HepG2 (cell line): ENCODE results near the gene TBCCD1. TPM values are rescaled to one million over a fixed set of nuclear protein-coding genes. Genes with fewer than 3 reads are reported as not detected.

Source experiments
- polyA plus RNA-seq, 8 experiments: library from polyadenylated mRNA; depleted of rRNA in 3 of 8; stranded (reverse) in 7 of 8; unstranded in 1 of 8; fragments of >200 nt; fragmentation: Illumina TruSeq in 4 of 8; extraction: Trizol in 4 of 8; gene quantifications; 2 replicates each; pipeline versions ENCODE4 v1.2.1 to v1.2.3, GENCODE V29; 2011 to 2016; ENCODE audit warnings: low read depth in 4 of 8, missing spikeins in 1 of 8, mixed read lengths in 1 of 8; ENCODE audit not compliant: insufficient read depth in 1 of 8
- total RNA-seq, 5 experiments: library from RNA; depleted of rRNA; stranded (reverse); fragments of >200 nt; fragmentation: Illumina TruSeq; extraction: Trizol; gene quantifications; 2 replicates each; pipeline ENCODE4 v1.2.3, GENCODE V29; 2016; ENCODE audit warnings: low read depth in 1 of 5

TBCCD1 gene
- total and polyA plus RNA-seq, 2 of the 13 experiments (the other 11 are each of a cell fraction or from before 2014, with no cell fraction given), result 13.6 to 16.2 TPM

Other genes starting within 250 kb of the TBCCD1 start
- 6.2 and 10.2 TPM in 2 replicates for gene DGKG, start 205.1 kb downstream of the TBCCD1 start, total RNA-seq (2016; rRNA removed; fragmentation: Illumina TruSeq; extraction: Trizol)
- 3.1 and 3.8 TPM in 2 replicates for gene DGKG, start 205.1 kb downstream of the TBCCD1 start, polyA plus RNA-seq (2011; rRNA removed)
- gene CRYGS, start 23.0 kb downstream of the TBCCD1 start, total RNA-seq (2016; rRNA removed; fragmentation: Illumina TruSeq; extraction: Trizol), result 0.22 and 2.1 TPM in 2 replicates
- 6.7 TPM in 2 replicates for gene CRYGS, start 23.0 kb downstream of the TBCCD1 start, polyA plus RNA-seq (2011; rRNA removed)
- gene DNAJB11, start 3.4 kb upstream of the TBCCD1 start, total RNA-seq (2016; rRNA removed; fragmentation: Illumina TruSeq; extraction: Trizol), result 62.5 and 132 TPM in 2 replicates
- 33.1 and 41.0 TPM in 2 replicates for gene DNAJB11, start 3.4 kb upstream of the TBCCD1 start, polyA plus RNA-seq (2011; rRNA removed)
- gene AHSG, start 45.7 kb upstream of the TBCCD1 start, total RNA-seq (2016; rRNA removed; fragmentation: Illumina TruSeq; extraction: Trizol), result 916 and 2,043 TPM in 2 replicates
- gene AHSG, start 45.7 kb upstream of the TBCCD1 start, polyA plus RNA-seq (2011; rRNA removed), result 19,152 and 25,909 TPM in 2 replicates
- 1.3 and 2.1 TPM in 2 replicates for gene FETUB, start 73.1 kb upstream of the TBCCD1 start, total RNA-seq (2016; rRNA removed; fragmentation: Illumina TruSeq; extraction: Trizol)
- gene FETUB, start 73.1 kb upstream of the TBCCD1 start, polyA plus RNA-seq (2011; rRNA removed), result 3.1 and 4.4 TPM in 2 replicates
- 0.11 TPM in 1 of 2 replicates, not detected in the other for gene HRG, start 98.7 kb upstream of the TBCCD1 start, total RNA-seq (2016; rRNA removed; fragmentation: Illumina TruSeq; extraction: Trizol)
- 0.09 and 0.12 TPM in 2 replicates for gene HRG, start 98.7 kb upstream of the TBCCD1 start, polyA plus RNA-seq (2011; rRNA removed)
- gene KNG1, start 150.0 kb upstream of the TBCCD1 start, total RNA-seq (2016; rRNA removed; fragmentation: Illumina TruSeq; extraction: Trizol), result 3.5 and 7.0 TPM in 2 replicates
- 6.5 and 8.1 TPM in 2 replicates for gene KNG1, start 150.0 kb upstream of the TBCCD1 start, polyA plus RNA-seq (2011; rRNA removed)
- gene EIF4A2, start 216.2 kb upstream of the TBCCD1 start, total RNA-seq (2016; rRNA removed; fragmentation: Illumina TruSeq; extraction: Trizol), result 446 and 480 TPM in 2 replicates
- 475 and 596 TPM in 2 replicates for gene EIF4A2, start 216.2 kb upstream of the TBCCD1 start, polyA plus RNA-seq (2011; rRNA removed)
- 103 and 109 TPM in 2 replicates for gene RFC4, start 239.1 kb upstream of the TBCCD1 start, total RNA-seq (2016; rRNA removed; fragmentation: Illumina TruSeq; extraction: Trizol)
- 15.1 and 18.5 TPM in 2 replicates for gene RFC4, start 239.1 kb upstream of the TBCCD1 start, polyA plus RNA-seq (2011; rRNA removed)